NCI-H1105 (cell line): ENCODE results near the gene LAMB4.
A peak's percentile ranks its signal among the peaks of the same experiment; 100 is the strongest.
"Not testable (repeated sequence)": the region's sequence is repeated elsewhere in the genome, so short reads cannot be mapped to it uniquely, and the experiment has no call there.

Experiments used
- DNase-seq: peaks from one replicate; lab custom pipeline; 2025; lab: John Stamatoyannopoulos, UW

LAMB4 gene

DNA sequence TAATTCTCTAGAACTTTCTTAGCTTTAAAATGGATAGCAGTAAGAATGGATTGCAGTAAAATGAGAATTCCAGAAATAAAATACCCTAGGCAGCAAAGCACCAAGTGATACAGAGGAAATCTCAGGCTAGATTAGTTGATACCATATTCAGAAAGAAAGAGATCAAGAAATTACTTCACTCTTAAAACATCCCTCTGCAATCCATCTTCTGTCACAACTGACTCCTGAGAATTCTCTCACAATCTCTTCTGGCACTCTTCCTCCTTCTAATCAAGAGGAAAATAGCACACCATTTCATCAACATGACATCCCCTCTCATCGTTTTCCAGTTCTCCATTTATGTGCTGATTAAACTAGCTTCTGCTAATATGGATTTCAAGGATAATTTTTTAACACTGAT, 85.0 kb downstream of the LAMB4 start:
- DNase-seq = no peak

DNA sequence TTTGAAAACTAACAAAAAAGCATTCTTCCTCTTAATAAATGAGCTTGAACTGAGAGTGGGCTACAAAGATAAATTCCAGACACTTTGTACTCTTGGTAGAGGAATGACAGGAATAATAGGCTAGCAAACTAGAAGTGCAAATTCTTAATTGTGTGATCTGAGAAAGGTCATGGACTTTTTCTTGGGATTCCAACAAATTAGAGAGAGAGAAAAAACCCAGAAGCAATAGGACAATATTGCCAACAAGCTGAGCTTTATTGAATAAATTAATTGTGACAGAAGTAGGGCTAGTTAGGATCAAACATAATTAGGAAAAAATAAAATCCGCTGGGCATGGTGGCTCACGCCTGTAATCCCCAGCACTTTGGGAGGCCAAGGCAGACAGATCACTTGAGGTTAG, 85.8 kb downstream of the LAMB4 start:
- no peak for DNase-seq

DNA sequence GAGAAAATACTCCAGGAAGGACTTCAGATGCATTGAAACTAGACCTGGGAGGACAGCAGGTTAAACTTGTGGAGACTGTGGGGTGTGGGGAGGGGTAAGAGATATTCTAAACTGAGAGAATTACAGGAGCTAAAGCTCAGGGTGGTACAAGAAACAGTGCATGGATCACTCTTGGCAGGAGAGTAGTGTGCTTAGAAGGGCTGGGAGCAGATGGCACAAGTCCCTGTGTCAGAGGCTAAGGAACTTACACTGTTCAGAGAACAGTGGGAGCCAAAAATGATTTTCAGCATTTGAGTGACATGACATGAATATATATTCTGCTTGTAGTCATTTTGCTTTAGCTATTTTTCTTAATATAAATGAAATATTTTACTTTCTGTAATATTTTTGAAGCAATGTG, 91.2 kb downstream of the LAMB4 start:
- no peak for DNase-seq

DNA sequence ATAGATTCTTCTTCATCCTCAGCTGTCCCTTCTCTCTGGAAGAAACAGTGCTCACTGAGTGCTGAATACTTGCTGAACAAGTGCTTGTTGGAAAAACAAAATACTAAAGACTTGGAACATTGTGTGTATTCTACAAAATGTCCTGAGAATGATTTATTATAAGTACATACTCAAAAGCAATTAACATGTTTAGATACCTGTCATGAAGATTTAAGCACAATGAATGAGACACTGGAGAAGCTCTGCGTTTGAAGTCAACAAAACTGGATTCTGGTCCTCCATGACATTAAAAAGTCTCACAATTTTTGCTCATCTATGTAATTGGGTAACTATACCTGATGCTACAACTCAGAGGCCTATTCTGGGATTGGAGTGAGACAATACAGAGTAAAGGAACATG, 92.4 kb downstream of the LAMB4 start:
- DNase-seq = no peak

DNA sequence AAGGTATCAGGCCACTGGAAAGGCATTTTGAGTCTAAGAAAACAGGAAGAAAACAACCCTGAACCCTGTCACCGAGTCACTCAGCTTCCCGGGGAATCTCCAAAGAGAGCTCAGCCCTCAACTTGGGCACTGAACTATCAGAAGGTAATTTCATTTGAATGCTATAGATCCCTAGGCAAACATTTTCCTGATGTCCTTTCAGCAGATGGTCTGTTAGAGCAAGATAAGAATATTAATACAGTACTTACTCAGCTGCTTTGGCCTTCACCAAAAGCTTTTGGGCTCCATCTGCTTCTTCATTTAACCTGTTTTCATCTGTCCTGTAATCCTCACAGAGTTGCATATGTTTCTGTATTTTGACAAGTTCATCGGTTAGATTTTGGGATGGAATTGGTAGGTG, 93.0 kb downstream of the LAMB4 start:
- no peak for DNase-seq

DNA sequence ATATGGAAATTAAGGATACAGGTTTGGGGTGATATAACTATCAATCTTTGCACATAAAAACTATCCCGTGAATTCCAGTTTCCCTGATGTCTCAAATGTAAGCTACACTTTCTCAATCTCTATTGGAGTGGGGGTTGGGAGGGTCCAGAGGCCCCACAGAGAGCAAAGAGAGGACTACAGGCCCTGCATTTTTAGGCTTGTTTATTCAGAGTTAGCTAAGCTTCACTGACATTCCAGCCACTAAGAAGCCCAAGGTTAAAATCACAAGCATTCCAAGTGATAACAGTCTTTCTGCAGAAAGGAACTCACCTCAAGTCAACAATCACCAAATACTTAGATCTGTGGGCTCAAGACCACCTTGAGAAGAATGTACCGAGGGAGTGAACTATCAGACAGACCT, 95.6 kb downstream of the LAMB4 start:
- no peak for DNase-seq

DNA sequence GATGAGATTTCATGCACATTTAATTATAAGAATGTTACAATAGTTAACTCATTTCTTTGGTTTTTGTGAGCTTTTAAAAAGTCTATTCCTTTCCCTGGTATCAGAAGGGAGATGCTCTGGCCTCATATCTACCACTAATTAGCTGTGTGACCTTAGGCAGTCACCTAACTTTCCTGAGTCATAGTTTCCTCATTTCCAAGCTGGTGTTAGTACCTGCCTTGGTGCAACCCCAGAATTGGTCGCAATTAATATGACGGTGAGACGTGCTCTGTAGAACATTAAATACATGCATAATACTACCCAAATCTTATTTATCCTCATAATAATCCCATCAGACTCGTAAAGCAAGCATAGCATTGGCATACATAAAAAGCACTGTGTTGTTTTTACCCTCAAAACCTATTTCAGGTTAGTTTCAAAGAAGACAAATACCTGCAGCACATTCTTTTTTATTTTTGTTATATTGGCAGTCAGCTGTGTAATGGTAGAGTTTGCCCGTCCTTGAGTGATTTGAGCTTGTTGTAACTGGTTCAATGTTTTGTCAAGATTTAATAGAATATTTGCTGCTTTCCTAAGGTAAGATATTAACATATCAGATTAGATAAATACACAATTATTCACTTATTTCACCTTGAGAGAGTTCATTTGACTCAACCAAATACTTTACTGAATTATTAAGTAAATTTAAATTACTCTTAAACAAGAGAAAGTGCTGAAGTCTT, 96.2 kb downstream of the LAMB4 start:
- DNase-seq = no peak

DNA sequence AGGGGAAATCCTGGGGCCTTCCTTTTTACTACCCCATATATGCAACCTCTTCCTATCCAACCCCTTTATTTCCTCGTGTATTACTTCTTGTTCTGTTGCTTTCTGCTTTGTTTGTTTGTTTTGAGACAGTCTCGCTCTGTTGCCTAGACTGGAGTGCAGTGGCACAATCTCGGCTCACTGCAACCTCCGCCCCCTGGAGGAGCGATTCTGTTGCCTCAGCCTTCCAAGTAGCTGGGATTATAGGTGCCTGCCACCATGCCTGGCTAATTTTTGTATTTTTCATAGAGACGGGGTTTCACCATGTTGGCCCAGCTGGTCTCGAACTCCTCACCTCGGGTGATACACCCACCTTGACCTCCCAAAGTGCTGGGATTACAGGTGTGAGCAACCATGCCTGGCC, 96.9 kb downstream of the LAMB4 start:
- not testable (repeated sequence) for DNase-seq

DNA sequence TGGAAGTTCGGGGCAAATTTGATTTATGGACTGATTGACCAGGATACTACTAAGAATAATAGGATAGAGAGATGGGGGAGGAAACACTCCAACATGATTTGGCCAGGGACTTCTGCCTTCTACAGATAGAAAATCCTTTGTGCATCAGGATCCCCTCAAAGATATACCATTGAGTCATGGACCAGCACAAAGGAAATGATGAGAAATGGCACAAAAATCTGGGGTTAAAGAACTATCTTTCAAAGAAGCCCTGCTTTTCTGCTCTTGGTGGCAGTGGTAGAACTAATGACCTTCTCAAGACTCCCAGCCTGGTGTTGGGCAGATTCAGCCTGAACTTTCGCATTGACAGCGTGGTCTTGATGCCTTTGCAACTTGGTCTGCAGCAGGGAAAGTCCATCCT, 99.6 kb downstream of the LAMB4 start:
- DNase-seq = no peak

DNA sequence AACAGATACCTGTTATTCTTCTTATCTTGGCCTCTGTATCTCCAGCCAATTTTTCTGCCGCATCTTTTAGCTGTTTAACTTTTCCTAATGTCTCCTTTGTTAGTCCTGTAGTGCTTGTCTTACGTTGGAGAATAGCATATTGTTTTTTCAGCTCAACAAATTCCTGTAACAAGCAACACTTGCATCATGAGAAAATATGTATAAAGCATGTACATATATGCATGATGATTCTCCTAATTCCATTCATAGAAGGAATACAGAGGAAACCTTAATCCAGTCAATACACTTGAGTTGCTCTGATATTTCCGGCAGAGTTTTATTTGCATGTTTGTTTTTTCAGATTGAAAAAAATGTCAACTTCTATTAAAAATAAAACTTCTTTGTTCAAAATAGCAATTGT, 101.1 kb downstream of the LAMB4 start:
- no peak for DNase-seq

DNA sequence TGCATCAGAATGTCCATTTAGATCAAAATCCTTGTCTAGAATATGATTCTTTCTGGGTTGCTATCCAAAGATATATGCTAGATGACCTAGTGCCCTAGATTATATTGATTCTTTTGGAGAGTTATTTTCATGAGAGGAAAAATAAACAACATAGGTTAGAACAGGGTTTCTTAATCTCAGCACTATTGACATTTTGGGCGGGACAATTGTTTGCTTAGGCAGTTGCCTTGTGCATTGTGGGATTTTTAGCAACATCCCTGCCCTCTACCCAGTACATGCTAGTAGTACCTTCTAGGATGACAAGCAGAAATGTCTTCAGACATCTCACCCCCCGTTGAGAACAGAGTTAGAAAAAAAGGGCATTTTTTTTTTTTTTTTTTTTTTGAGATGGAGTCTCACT, 102.0 kb downstream of the LAMB4 start:
- no peak for DNase-seq

DNA sequence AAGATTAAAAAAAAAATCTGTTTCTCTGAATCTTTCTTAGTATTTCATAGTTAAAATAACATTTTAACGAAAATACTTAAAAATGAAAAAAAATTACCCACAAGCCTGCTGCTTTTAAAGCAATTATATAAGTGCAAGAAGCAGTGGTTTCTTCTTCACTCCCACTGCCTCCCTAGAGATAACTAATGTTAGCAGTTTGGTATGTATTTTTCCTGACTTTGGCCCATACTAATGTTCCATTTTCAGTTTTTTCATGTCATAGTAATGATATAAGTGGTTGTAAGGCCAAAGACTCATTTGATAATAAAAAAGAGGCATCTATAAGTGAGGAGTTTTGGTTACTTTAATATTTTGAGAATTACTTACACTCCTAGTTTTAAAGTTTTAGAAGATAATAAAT, 102.9 kb downstream of the LAMB4 start:
- DNase-seq = no peak

DNA sequence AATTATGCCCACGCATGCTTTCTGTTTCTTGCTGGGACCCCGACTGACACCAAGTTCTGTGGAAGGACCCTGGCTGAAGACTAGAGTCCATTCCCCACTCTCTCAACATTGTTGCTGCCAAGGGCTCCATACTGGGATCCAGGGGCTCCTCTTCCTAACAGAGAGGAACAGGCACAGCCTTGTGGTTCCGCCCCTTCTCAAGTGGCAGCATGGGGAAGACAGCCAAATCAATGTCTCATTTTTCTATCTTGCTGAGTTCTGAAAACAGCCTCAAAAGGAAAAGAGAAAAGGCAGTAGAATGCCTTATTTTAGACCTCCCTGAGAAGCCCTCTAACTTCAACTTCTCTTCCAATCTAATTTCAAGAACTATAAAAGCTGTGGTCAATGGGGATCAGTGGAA, 103.5 kb downstream of the LAMB4 start:
- no peak for DNase-seq

DNA sequence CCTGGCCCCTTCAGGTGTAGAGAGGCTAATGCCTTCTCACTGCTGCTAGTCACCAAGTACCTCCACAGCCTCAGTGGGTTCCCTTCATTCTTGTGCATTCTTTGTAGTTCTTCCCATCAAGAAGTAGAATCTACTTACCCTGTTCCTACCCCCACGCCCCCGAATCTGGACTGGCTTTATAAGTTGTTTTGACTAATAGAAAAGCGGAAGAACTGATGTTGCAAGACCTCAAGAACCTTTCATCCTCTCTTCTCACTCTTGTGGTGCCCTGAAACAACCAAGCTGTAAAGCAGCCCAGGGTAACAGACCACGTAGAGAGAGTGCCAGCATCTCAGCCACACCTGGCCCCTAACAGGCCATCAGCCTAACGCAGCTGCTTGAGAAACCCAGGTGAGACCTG, 104.0 kb downstream of the LAMB4 start:
- DNase-seq = no peak

DNA sequence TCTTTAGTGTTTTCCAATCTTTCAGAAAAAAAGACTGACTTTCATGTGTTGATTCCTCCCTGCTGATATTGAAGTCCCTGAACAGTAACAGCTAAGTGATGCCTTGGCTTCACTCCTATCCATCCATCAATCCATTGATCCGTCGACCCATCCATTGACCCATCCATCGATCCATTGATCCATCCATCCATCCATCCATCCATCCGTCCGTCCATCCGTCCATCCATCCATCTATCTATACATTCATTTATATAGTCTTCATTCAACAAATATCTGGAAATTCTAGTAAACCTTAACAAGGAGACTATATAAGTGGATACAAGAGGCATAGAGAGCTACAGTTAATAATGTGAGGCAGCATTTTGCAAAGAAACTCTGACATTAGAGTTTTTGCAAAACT, 105.6 kb downstream of the LAMB4 start:
- DNase-seq = no peak

DNA sequence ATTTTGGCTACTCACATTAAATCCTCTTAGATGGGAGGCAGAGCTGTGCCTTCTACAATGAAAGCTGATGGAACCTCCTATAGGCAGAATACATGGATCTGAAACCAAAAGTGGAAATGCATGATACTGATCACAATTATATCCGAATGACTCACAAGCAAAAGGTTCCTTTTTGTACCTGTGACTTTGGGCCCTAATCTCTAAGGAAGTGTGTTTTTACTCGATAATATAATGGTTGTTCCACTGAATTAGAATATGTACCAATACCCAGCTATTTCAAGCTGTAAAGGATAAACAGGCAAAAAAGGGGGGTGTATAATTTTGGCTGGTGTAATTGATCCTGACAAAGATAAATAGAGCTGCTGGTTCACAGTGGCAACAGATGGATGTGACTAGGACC, 109.6 kb downstream of the LAMB4 start:
- no peak for DNase-seq

DNA sequence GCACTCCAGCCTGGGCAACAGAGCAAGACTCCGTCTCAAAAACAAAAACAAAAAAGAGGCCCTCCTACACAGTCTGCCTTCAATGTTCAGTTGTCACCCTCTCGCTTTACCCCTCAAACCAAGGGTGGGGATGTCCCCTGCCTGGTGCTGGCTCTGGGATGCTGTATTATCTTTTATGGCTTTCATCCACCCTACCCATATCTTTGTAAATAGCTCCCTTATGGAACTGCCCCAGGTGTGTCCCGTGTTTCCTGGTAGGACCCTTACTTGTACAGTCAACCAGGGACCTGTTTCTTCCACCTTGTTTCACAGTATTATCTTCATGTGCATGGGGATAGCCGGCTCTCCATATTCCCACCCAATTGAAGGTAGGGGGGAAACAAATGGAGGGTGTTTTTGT, 111.5 kb downstream of the LAMB4 start:
- no peak for DNase-seq

DNA sequence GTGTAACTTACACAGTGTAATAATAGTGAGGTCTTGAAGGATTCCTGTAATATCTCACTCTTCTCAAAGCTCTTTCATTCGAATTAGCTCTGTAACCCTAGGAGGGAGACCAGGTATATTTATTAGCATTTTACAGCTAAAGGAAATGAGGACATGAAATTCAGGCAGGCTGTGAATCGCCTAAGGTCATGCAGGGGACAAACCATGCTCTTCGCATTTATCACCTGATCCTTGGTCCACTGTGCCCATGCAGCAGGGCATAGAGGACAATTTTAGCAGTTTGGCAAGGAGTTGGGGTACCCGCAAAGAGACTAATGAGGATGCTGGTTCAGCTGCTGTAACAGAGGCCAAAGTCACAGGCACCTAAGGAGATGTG, 112.4 kb downstream of the LAMB4 start:
- DNase-seq = no peak

DNA sequence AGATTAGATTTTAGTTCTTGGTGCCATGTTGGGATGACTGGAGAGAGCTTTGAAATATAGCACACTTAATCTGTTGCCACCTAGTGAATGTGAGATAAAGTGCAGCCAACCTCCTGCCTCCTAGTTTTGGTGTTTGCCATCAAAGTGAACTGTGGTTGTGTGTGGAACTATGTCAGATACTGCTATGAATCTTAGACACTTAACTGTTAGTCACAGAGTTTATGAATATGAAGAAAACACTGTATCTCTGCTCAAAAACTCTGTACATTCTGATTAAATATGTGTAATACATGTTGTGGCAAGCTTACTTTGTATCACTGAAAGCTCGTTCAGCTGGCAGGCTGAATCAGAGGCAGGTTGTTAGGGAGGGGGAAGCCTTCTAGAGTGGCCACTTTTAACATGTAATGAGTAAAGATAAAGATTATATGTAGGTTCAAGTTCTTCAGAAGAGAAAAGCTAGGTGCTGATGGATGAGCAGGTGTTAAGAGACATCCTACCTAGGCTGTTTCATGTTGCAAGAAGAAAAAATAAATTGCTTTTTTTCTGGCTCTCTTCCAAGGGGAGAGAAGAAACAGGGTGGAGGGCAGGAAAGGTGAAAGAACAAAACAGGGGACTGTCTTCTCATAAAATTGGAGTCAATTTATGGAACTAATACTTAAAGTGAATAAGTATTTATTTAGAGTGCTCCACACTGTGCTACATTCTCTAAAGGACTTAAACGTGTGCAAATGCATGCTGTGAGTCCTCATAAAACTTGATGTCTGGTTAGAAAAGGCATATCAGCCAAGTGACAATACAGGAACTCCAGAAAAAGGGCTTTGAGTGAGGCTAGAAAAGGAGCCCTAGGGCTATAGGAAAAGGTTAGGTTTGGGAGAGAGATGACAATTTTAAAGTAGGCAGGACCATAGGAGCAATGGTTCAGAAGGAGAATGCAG, 113.1 kb downstream of the LAMB4 start:
- DNase-seq = peak; percentile 17

DNA sequence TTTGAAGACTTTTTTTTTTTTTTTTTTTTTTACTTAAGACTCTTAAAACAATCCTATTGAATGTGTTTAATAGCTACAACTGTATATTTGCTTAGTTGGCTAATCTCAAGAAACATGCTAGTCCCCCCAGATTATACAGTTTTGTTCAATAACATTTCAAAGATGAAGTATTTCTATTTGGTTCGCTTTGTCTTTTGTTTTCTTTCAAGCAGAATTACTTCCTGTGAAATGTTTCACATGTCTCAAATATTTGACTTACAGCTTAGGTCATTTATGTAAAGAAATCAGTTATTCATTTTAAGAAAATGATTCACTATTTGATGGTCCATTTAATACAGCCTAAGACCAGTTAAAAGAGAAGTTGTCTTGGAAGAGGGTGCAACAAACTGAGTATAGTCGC, 114.4 kb downstream of the LAMB4 start:
- DNase-seq = no peak

DNA sequence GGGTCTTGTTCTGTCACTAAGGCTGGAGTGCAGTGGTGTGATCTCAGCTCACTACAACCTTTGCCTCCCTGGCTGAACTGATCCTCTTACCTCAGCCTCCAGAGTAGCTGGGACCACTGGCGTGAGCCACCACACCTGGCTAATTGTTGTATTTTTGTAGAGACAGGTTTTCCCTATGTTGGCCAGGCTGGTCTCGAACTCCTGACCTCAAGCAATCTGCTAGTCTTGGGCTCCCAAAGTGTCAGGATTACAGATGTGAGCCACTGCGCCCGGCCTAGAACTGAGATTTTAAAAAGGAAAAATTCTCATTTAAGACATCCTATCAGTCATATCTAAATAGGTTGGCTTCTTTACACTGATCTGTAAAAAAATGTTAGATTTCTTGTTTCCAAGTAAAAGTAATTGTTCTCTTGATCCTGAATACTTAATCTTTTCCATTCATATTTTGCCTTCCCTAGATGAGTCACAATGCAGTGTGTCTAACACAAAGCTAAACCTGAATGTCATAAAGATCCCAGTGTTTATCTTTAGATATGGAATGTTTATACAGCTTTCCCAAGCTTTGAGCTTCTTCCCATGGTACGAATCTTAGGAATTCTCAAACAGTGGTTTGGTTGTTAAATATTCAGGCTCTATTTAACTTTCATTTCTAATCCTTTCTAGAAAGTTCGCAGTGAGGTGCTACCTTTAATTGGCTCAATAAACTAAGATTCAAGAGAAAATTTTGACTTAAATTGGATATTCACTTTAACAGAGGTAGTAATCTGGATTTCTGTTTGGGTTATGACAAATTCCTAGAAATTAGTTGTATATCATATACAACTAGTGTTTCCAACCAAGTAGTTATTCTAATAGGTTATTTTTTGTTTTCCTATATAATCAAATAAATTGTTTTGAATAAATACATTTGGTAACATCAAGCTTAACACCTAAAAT, 115.1 kb downstream of the LAMB4 start:
- no peak for DNase-seq

DNA sequence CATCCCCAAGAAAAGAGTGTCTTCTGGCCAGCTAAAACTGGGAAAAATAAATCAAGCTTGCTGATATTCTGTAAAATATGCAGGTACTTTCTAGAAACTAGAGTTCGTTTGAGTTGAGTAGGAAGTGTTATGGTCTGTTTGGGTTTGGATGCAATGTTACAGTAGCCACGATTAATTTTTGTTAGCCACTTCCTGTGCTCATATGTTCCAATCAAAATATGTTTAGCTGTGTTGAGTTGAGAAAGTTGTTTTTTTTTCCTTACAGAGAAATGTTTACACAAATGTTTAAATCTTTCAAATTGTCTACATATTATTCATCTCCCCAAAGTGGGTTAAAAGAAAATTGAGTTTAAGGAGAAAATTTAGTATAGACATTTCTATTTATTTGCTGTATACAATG, 115.9 kb downstream of the LAMB4 start:
- no peak for DNase-seq
